DOHH2 (cell line): Measurements from ENCODE around the gene COL4A2.

Experiments used
- CTCF ChIP-seq: fragments of 200-600 bp; sonication (generic); IDR thresholded peaks from one replicate; pipeline ENCODE4 v1.5.1; 2014; ENCODE audit warnings: antibody characterized with exemption, mild to moderate bottlenecking, low read depth, low read length; ENCODE audit not compliant: poor library complexity, severe bottlenecking
- EZH2phosphoT487 ChIP-seq: fragments of 200-600 bp; sonication (generic); IDR thresholded peaks from 2 replicates; pipeline ENCODE4 v1.6.1; 2017; ENCODE audit warnings: borderline replicate concordance, mild to moderate bottlenecking, antibody characterized with exemption, low read length, moderate library complexity, mixed read lengths

GRCh38 chr13:110428313-110428712, 121.2 kb downstream of the COL4A2 start:
- TF ChIP-seq CTCF: no peak
- TF ChIP-seq EZH2phosphoT487: no peak
